ENCODE measurements around the gene ADCYAP1R1.

The ADCYAP1R1 gene

GRCh38 chr7:31096877-31097258, 44.8 kb downstream of the ADCYAP1R1 start:
- H4K20me1 ChIP-seq (ENCODE audit: insufficient read depth, low read length), result peaks cover 3% of the 10 kb centered on the region; the same call in 1 of the 2 replicates
- no peak overlapping the region for H3K4me3 ChIP-seq (ENCODE audit: low read depth in 1 of 2, low read length in 2 of 2)
- peaks cover 6% of the 10 kb centered on the region for H3K27me3 ChIP-seq (ENCODE audit: insufficient read depth, low read length, poor library complexity)
- ATAC-seq (ENCODE audit: insufficient read depth, low read depth) (no peak), DNase-seq (no peak)
- no peaks in the 10 kb centered on the region for H3K36me3 ChIP-seq (ENCODE audit: insufficient read depth, low read length)
- H2AFZ ChIP-seq (ENCODE audit: low read depth, low read length), result no peak overlapping the region
- TF ChIP-seq, protein P1, sequence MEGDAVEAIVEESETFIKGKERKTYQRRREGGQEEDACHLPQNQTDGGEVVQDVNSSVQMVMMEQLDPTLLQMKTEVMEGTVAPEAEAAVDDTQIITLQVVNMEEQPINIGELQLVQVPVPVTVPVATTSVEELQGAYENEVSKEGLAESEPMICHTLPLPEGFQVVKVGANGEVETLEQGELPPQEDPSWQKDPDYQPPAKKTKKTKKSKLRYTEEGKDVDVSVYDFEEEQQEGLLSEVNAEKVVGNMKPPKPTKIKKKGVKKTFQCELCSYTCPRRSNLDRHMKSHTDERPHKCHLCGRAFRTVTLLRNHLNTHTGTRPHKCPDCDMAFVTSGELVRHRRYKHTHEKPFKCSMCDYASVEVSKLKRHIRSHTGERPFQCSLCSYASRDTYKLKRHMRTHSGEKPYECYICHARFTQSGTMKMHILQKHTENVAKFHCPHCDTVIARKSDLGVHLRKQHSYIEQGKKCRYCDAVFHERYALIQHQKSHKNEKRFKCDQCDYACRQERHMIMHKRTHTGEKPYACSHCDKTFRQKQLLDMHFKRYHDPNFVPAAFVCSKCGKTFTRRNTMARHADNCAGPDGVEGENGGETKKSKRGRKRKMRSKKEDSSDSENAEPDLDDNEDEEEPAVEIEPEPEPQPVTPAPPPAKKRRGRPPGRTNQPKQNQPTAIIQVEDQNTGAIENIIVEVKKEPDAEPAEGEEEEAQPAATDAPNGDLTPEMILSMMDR (IDR thresholded peaks at IDR 0.05; ENCODE audit: borderline replicate concordance, extremely low read depth, low read length, poor library complexity, severe bottlenecking), result no peak
- TF ChIP-seq EZH2 (IDR thresholded peaks at IDR 0.05; ENCODE audit: borderline replicate concordance, low read depth, low read length, severe bottlenecking), result no peak
- no peak overlapping the region for H3K27ac ChIP-seq (ENCODE audit: low read length)
- no peak overlapping the region for H3K9ac ChIP-seq (ENCODE audit: low read depth, low read length)
- H3K4me1 ChIP-seq (ENCODE audit: insufficient read depth, low read length), result no peaks in the 10 kb centered on the region
- H3K79me2 ChIP-seq (ENCODE audit: insufficient read depth, low read length), result no peaks in the 10 kb centered on the region
- H3K9me3 ChIP-seq (ENCODE audit: insufficient read depth, low read length, severe bottlenecking), result no peaks in the 10 kb centered on the region
- H3K4me2 ChIP-seq (ENCODE audit: insufficient read depth, low read length), result no peak overlapping the region

DNA sequence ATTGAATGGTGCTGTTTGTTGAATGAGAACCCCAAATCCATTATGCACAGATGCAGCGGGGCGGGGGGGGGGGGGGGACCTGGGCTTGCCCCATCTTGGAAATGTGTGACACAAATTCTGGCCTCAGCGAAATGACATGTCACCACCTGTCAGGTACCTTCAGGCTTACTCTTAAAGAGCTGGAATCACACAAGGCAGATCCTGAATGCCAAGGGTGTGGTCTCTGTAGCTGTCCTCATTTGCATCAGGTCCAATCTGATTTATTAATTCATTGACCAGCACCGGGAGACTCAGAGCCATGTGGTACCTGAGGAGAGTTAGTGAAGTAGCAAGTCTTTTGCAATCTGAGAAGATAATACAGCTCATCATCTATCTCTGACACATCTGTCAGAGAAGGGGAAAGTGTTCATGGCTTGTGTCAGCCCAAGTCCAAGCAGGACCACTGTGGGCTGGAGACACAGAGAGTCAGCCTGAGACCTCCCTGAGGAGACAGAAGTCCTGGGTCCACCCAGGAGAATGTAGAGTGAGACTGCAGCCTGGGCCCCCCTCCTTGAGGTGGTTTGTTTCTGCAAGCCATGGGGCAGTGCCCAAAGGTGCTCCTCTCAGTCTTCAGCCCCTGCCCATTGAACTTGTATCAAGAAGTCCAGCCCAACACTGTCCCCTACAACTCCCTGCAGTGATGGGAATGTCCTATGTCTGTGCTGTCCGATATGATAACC, 46.7 kb downstream of the ADCYAP1R1 start:
- H3K36me3 ChIP-seq (ENCODE audit: insufficient read depth, low read length), result no peaks in the 10 kb centered on the region
- H3K4me2 ChIP-seq (ENCODE audit: insufficient read depth, low read length), result no peak overlapping the region
- H3K79me2 ChIP-seq (ENCODE audit: insufficient read depth, low read length), result no peaks in the 10 kb centered on the region
- no peak overlapping the region for H2AFZ ChIP-seq (ENCODE audit: low read depth, low read length)
- no peak for DNase-seq
- H3K9ac ChIP-seq (ENCODE audit: low read depth, low read length), result no peak overlapping the region
- H3K27me3 ChIP-seq (ENCODE audit: insufficient read depth, low read length, poor library complexity), result peaks cover 9% of the 10 kb centered on the region
- no peak overlapping the region for H3K4me3 ChIP-seq (ENCODE audit: low read depth in 1 of 2, low read length in 2 of 2)
- H3K9me3 ChIP-seq (ENCODE audit: insufficient read depth, low read length, severe bottlenecking), result no peaks in the 10 kb centered on the region
- H3K4me1 ChIP-seq (ENCODE audit: insufficient read depth, low read length), result no peaks in the 10 kb centered on the region
- no peak overlapping the region for H3K27ac ChIP-seq (ENCODE audit: low read length)
- no peaks in the 10 kb centered on the region for H4K20me1 ChIP-seq (ENCODE audit: insufficient read depth, low read length)
- ATAC-seq (ENCODE audit: insufficient read depth, low read depth), result no peak
- TF ChIP-seq, protein P1 (IDR thresholded peaks at IDR 0.05; ENCODE audit: borderline replicate concordance, extremely low read depth, low read length, poor library complexity, severe bottlenecking), result no peak
- no peak for TF ChIP-seq EZH2 (IDR thresholded peaks at IDR 0.05; ENCODE audit: borderline replicate concordance, low read depth, low read length, severe bottlenecking)

DNA sequence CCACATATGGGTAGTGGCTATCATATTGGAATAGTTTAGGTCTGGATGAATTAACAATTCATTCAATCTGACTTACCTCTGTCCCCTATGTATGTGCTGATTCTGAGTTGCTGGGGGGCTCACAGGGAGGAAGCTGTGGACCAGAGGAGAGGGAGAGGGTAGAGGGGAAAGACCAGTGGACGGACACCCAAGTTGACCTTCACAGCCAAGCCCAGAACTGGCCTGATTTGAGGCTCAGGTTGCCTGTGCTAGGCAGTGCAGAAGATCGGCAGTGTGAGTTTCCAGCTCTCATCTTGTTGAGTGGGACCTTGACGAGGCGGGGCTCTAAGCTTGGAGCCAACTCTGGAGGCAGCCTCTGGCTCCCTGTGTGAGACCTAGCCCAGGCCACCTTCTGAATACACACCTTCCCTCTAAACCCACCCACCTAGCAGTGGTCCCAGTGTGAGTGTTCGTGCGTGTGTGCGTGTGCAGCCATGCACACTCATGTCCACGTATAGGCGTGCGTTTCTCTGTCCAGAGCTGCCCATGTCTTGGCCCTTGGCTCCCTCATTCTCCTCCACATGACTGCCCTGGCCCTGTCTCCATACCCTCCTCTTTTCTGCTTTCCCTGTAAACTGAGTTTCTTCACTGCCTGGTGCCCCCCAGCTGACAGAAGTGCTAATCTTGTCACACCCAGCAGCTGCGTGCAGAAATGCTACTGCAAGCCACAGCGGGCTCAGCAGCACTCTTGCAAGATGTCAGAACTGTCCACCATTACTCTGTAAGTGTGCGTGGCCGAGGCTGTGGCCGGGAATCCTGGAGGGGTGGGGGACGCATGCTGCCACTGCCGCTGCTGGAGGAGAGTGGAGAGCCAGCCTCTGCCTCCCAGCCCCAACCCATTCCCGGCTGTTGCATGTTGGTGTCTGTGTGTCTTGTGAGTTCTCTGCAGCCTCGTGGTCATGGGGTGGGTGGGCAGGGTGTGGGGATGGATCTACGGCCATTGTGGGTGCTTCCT, 47.6 kb downstream of the ADCYAP1R1 start:
- no peaks in the 10 kb centered on the region for H3K9me3 ChIP-seq (ENCODE audit: insufficient read depth, low read length, severe bottlenecking)
- no peak overlapping the region for H3K9ac ChIP-seq (ENCODE audit: low read depth, low read length)
- TF ChIP-seq, protein P1 (IDR thresholded peaks at IDR 0.05; ENCODE audit: borderline replicate concordance, extremely low read depth, low read length, poor library complexity, severe bottlenecking), result no peak
- no peak for TF ChIP-seq EZH2 (IDR thresholded peaks at IDR 0.05; ENCODE audit: borderline replicate concordance, low read depth, low read length, severe bottlenecking)
- H3K4me2 ChIP-seq (ENCODE audit: insufficient read depth, low read length), result no peak overlapping the region
- H3K27me3 ChIP-seq (ENCODE audit: insufficient read depth, low read length, poor library complexity), result peaks cover 9% of the 10 kb centered on the region
- H2AFZ ChIP-seq (ENCODE audit: low read depth, low read length), result no peak overlapping the region
- no peaks in the 10 kb centered on the region for H4K20me1 ChIP-seq (ENCODE audit: insufficient read depth, low read length)
- no peak for DNase-seq
- H3K79me2 ChIP-seq (ENCODE audit: insufficient read depth, low read length), result no peaks in the 10 kb centered on the region
- H3K36me3 ChIP-seq (ENCODE audit: insufficient read depth, low read length), result no peaks in the 10 kb centered on the region
- ATAC-seq (ENCODE audit: insufficient read depth, low read depth), result no peak
- no peak overlapping the region for H3K27ac ChIP-seq (ENCODE audit: low read length)
- H3K4me1 ChIP-seq (ENCODE audit: insufficient read depth, low read length), result no peaks in the 10 kb centered on the region
- H3K4me3 ChIP-seq (ENCODE audit: low read depth in 1 of 2, low read length in 2 of 2), result no peak overlapping the region
